Heart left ventricle (tissue), 16 donors: ENCODE data around the gene PTRH2. TPM values are rescaled to one million over a fixed set of nuclear protein-coding genes. Genes with fewer than 3 reads are reported as not detected.

Experiments
- ATAC-seq, 4 donors: fragments of 200-7000 bp; cut with Tn5 transposase; one replicate each; pipeline ENCODE4 v1.9.1; 2020 to 2022; ENCODE audit warnings: moderate library complexity in 4 of 4, mild to moderate bottlenecking in 3 of 4, moderate number of reproducible peaks in 1 of 4
- DNase-seq, 5 donors: peaks; one replicate each; pipeline ENCODE4 v3.0.0-alpha.2; 2020
- H3K27ac ChIP-seq, 12 donors: fragments of 200-600 bp; sonication (generic) in 4 of 12; one replicate each; pipeline versions ENCODE4 v1.5.0 to v1.8.0; 2016 to 2022; ENCODE audit warnings: mild to moderate bottlenecking in 2 of 12
- H3K27me3 ChIP-seq, 9 donors: fragments of 200-600 bp; sonication (generic) in 2 of 9; one replicate each; pipeline versions ENCODE4 v1.5.1 to v1.8.0; 2016 to 2022; ENCODE audit warnings: mild to moderate bottlenecking in 3 of 9
- H3K36me3 ChIP-seq, 9 donors: fragments of 200-600 bp; sonication (generic) in 2 of 9; one replicate each; pipeline versions ENCODE4 v1.5.0 to v1.8.0; 2018 to 2022; ENCODE audit warnings: mild to moderate bottlenecking in 2 of 9
- H3K4me1 ChIP-seq, 12 donors: fragments of 200-600 bp; sonication (generic) in 4 of 12; one replicate each; pipeline versions ENCODE4 v1.5.0 to v1.8.0; 2016 to 2022; ENCODE audit warnings: mild to moderate bottlenecking in 3 of 12
- H3K4me3 ChIP-seq, 12 donors: fragments of 200-600 bp; sonication (generic) in 4 of 12; one replicate each; pipeline versions ENCODE4 v1.5.0 to v1.8.0; 2017 to 2022; ENCODE audit warnings: mild to moderate bottlenecking in 9 of 12, moderate library complexity in 4 of 12
- H3K9me3 ChIP-seq, 12 donors: fragments of 200-600 bp; sonication (generic) in 4 of 12; one replicate each; pipeline versions ENCODE4 v1.5.0 to v1.8.0; 2016 to 2022; ENCODE audit warnings: mild to moderate bottlenecking in 1 of 12
- POLR2A ChIP-seq, 2 donors: fragments of 450-650 bp; IDR thresholded peaks; one replicate each; pipeline ENCODE4 v1.6.1; 2017; ENCODE audit warnings: antibody characterized with exemption in 2 of 2, mild to moderate bottlenecking in 2 of 2, moderate library complexity in 2 of 2
- WGBS, 4 donors: extraction: QIAGEN DNeasy Blood & Tissue Kit in 2 of 4; methylation state at CpG; one replicate each; pipeline versions ENCODE4 v1.1.5 to v1.1.7; 2013 to 2018; 5-methylcytosine and 5-hydroxymethylcytosine counted together
- intact Hi-C, 10 donors: fragments of 100-400 bp; cut with DNase I; formaldehyde crosslinking; loops; one replicate each; pipeline versions ENCODE4 v1.11.1 to v1.14.2; 2022
- polyA plus RNA-seq, 2 donors: library from polyadenylated mRNA; stranded (reverse); fragments of 200-250 nt; gene quantifications; one replicate each; pipeline ENCODE4 v1.2.3, GENCODE V29; 2013
- total RNA-seq, 9 donors: library from RNA; depleted of rRNA in 2 of 9; stranded (reverse); fragments of >200 nt in 2 of 9; fragmentation: NEBNext Ultra II Directional in 3 of 9; extraction: Animal tissue kit (Norgen Biotek cat#: 25700) in 3 of 9; gene quantifications; one replicate each; pipeline versions ENCODE4 v1.1.0 to v1.2.4, GENCODE V29; 2016 to 2023
- TF ChIP-seq, protein P1 (sequence below), 12 donors: fragments of 200-600 bp; sonication (generic) in 4 of 12; IDR thresholded peaks; one replicate each; pipeline versions ENCODE4 v1.5.0 to v1.8.0; 2018 to 2022; ENCODE audit warnings: antibody characterized with exemption in 12 of 12, mild to moderate bottlenecking in 5 of 12
- donor health status: ischemic (EF 13 %, LVEDD 7.1; RV severe dilation, severe dysfunction).
- donor health status: healthy with polysubstance abuse.
- donor health status: DM: no; HTN: yes; CAD: no.
- donor health status: DM: no; HTN: no; CAD: no.
- donor health status: ischemic (EF 25% LVEDD 6.9; RV normal size, moderate dysfunction).
- donor health status: ischemic (EF 25% LVEDD 5.7; RV mildly dilated, moderate dysfunction).
- donor health status: healthy.
- donor health status: DM: yes; HTN: yes; CAD: no.
- donor health status: ischemic (EF 35%, LVEDD 5.7; RV mildly dilated, moderate dysfunction).
- donor health status: nonischemic (EF 11% LVEDD 7.7; RV severe dilation, severe dysfunction).
- donor health status: DM: yes; HTN: yes; CAD: no.
- donor health status: PGD.
- donor health status: ischemic (EF 29% LVEDD 5.4; RV normal size, mild dysfunction).
- donor health status: nonischemic (EF 23%, LVEDD 6.1; RV moderate dilation, normal function).

The PTRH2 gene
- total and polyA plus RNA-seq, 11 donors: 6.7 to 25.2 (median 9.4) TPM

GRCh38 chr17:59680314-59680713 is 26.9 kb downstream of the PTRH2 start:
- 72 to 79% (median 74%) methylated on average over 4 of the region's 4 CpGs for WGBS, 4 donors

DNA sequence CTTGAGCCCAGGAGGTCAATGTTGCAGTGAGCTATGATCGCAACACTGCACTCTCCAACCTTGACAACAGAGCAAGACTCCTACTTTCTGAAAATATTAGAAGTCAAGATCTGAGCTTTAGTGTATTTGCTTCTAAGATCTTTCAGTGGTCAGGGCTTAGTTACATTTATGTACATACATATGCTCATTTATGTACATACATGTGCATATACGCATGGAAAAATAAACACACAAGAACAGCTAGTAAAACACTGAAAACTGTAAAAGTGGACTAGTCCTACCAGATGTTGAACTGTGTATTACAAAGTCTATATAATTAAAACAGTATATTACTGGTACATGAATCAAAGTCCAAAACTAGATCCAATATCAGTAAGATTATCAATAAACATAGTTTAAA is 28.3 kb downstream of the PTRH2 start:
- Histone ChIP-seq H3K9me3 (no peaks in the 10 kb centered on the region), H3K4me1 (peaks cover 0 to 14% (median 0%) of the 10 kb centered on the region in 12 donors), H3K4me3 (no peak overlapping the region), H3K27ac (no peak overlapping the region), H3K27me3 (no peaks in the 10 kb centered on the region), H3K36me3 (peaks cover 2 to 100% (median 100%) of the 10 kb centered on the region in 9 donors)
- 47 to 93% (median 59%) methylated on average over 2 of the region's 2 CpGs for WGBS, 4 donors
- TF ChIP-seq POLR2A (IDR thresholded peaks at IDR 0.05): no peak
- TF ChIP-seq, protein P1, sequence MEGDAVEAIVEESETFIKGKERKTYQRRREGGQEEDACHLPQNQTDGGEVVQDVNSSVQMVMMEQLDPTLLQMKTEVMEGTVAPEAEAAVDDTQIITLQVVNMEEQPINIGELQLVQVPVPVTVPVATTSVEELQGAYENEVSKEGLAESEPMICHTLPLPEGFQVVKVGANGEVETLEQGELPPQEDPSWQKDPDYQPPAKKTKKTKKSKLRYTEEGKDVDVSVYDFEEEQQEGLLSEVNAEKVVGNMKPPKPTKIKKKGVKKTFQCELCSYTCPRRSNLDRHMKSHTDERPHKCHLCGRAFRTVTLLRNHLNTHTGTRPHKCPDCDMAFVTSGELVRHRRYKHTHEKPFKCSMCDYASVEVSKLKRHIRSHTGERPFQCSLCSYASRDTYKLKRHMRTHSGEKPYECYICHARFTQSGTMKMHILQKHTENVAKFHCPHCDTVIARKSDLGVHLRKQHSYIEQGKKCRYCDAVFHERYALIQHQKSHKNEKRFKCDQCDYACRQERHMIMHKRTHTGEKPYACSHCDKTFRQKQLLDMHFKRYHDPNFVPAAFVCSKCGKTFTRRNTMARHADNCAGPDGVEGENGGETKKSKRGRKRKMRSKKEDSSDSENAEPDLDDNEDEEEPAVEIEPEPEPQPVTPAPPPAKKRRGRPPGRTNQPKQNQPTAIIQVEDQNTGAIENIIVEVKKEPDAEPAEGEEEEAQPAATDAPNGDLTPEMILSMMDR (IDR thresholded peaks at IDR 0.05): no peak
- DNase-seq (no peak), ATAC-seq (no peak)
- intact Hi-C loops: loop anchor here in 1 of 10 donors (5.0 kb wide), 1 partner anchor 77 kb away; no protein-coding TSS in a partner anchor

More at GRCh38 chr17:59680314-59680713, 26.9 kb downstream of the PTRH2 start:
- ATAC-seq: no peak
- Histone ChIP-seq H3K36me3 (peaks cover 0 to 100% (median 100%) of the 10 kb centered on the region in 9 donors), H3K4me1 (peaks cover 0 to 5% (median 0%) of the 10 kb centered on the region in 12 donors), H3K27ac (no peak overlapping the region), H3K4me3 (no peak overlapping the region), H3K27me3 (no peaks in the 10 kb centered on the region), H3K9me3 (no peaks in the 10 kb centered on the region)
- DNase-seq: no peak
- intact Hi-C loops: loop anchor here in 2 of 10 donors (10.0 kb wide), 2 partner anchors 64 to 374 kb away; no protein-coding TSS in a partner anchor
- TF ChIP-seq, protein P1 (IDR thresholded peaks at IDR 0.05): no peak
- no peak for TF ChIP-seq POLR2A (IDR thresholded peaks at IDR 0.05)

DNA sequence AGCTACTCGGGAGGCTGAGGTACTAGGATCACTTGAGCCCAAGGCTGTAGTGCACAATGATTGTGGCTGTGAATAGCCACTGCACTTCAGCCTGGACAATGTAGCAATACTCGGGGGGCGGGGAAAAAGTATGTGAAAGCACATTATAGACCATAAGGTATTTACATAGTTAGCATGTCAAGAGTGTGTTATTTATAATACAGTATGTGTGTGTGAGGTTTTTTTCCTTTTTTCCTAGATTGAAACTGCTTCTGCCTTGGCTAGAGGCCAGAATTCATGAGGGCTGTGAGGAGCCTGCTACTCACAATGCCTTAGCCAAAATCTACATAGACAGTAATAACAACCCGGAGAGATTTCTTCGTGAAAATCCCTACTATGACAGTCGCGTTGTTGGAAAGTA is 30.5 kb downstream of the PTRH2 start:
- intact Hi-C loops: loop anchor here in 1 of 10 donors (5.0 kb wide), 1 partner anchor 74 kb away; no protein-coding TSS in a partner anchor
- TF ChIP-seq POLR2A (IDR thresholded peaks at IDR 0.05): no peak
- TF ChIP-seq, protein P1 (IDR thresholded peaks at IDR 0.05): no peak
- 84 to 89% (median 87%) methylated on average over 7 of the region's 7 CpGs for WGBS, 4 donors
- DNase-seq: no peak
- ATAC-seq: no peak
- Histone ChIP-seq H3K9me3 (no peaks in the 10 kb centered on the region), H3K36me3 (peaks cover 2 to 100% (median 99%) of the 10 kb centered on the region in 9 donors), H3K4me3 (no peak overlapping the region), H3K27me3 (no peaks in the 10 kb centered on the region), H3K27ac (no peak overlapping the region), H3K4me1 (peaks cover 0 to 14% (median 0%) of the 10 kb centered on the region in 12 donors)

GRCh38 chr17:59675231-59675630 is 32.0 kb downstream of the PTRH2 start:
- no peak for TF ChIP-seq POLR2A (IDR thresholded peaks at IDR 0.05)
- TF ChIP-seq, protein P1 (IDR thresholded peaks at IDR 0.05): no peak
- H3K9me3 ChIP-seq: no peaks in the 10 kb centered on the region
- intact Hi-C loops: loop anchor here in 1 of 10 donors (5.0 kb wide), 1 partner anchor 73 kb away; no protein-coding TSS in a partner anchor
- DNase-seq (no peak), ATAC-seq (no peak)
- H3K4me1 ChIP-seq: peaks cover 0 to 24% (median 0%) of the 10 kb centered on the region in 12 donors
- H3K36me3 ChIP-seq: peaks cover 2 to 100% (median 98%) of the 10 kb centered on the region in 9 donors
- H3K27ac ChIP-seq: no peak overlapping the region
- WGBS, 4 donors: 48 to 71% (median 58%) methylated on average over 1 of the region's 1 CpG
- no peaks in the 10 kb centered on the region for H3K27me3 ChIP-seq
- H3K4me3 ChIP-seq: no peak overlapping the region
